ENCODE data around the gene MYH9.
"Not testable (repeated sequence)": the region's sequence is repeated elsewhere in the genome, so short reads cannot be mapped to it uniquely, and the experiment has no call there.

Gene MYH9

DNA sequence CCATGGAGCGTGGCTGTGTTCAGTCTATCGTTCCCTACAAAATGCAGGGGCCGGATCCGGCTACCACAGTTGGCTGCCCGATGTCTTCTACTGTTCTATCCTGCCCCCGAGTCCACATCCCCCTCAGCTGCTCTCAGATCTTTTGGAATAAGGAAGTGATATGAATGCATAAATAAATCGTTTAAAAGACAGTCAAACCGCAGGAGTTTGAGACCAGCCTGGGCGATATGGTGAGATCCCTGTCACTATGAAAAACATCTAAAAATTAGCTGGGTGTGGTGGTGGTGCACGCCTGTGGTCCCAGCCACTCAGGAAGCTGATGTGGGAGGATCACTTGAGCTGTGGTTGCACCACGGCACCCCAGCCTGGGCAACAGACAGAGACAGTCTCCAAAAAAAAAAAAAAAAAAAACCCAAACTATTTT is 97.8 kb downstream of the MYH9 start:
- DNase-seq: not testable (repeated sequence)

DNA sequence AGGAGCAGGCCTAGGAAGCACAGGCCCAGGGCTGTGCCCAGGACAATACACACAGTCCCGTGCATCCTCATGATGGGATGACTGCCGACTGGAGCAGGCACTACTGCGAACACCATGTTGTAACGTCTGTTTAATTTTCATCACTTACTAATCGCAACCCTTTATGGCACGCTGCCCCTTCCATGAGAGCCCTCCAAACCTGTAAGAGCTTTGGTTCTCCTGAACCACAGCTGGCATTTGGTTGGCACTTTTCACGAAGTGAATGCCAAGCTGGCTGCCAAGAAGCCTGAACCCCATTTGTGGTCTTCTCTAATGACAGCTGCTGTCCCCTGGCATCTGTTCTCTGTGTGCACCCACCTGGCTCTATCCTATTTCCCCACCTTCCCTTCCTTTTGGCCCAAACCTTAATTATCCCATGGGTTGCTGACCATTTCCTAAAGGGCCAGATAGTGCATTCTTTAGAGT is 98.3 kb downstream of the MYH9 start:
- DNase-seq: no peak

DNA sequence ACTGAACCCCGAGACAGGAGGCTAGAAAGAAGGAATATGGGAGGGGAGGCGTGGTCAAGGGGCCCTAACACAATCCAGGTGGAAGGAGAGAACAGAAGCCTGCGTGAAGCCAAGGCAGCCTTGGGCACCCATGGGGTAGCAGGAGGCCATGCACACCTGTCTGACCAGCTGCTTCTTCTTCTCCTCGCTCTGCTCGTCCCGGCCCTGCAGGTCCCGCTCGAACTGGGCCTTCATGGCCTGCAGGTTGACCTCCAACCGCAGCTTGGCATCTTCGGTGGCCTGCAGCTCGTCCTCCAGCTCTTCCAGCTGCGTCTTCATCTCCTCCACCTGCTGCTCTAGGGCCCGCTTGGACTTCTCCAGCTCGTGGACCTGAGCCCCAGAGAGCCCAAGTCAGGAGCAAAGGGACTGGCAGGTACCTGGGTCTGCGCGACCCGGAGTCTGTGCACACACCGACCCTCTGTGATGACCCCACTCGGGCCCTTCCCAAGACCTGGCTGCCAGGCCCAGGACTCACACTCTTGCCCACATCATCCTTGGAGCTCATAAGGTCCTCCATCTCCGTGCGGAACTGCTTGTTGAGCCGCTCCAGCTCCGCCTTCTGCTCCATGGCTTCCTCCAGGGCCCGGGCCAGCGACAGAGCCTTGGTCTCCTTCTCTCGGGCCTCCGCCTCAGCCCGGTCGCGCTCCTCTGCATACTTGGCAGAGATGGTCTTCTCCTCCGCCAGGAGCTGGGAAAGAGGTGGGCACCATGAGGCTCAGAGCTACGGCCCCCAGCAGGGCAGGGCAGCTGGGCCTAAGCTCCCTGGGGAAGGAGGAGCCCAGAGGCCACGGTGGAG is 99.0 kb downstream of the MYH9 start:
- no peak for DNase-seq

DNA sequence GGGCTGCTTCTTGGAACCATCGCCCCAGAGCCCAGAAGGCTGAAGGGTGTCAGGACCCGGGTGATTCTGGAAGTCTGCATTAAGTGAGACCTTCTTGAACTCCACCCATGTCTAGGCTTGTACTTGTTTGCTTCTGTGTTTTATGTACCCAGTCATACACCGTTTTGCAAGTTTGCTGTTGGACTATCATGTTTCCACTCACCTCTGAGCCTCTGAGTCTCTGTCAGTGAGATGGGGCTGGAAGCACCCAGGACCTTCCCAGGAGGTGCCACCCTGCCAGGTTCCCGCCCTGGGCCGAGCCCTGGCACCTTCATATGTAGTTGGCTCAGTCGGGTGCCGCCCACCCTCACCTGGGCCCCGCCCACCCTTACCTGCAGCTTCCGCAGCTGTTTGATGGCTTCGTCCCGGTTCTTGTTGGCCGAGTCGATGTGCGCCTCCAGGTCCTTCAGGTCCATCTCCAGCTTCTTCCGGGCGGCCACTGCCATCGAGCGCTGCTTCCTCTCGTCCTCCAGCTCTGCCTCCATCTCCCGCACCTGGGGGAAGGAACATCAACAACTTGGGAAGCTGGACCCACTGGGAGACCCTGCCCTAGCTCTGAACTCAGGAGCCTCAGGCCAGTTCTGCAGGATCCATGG is 99.8 kb downstream of the MYH9 start:
- no peak for DNase-seq

DNA sequence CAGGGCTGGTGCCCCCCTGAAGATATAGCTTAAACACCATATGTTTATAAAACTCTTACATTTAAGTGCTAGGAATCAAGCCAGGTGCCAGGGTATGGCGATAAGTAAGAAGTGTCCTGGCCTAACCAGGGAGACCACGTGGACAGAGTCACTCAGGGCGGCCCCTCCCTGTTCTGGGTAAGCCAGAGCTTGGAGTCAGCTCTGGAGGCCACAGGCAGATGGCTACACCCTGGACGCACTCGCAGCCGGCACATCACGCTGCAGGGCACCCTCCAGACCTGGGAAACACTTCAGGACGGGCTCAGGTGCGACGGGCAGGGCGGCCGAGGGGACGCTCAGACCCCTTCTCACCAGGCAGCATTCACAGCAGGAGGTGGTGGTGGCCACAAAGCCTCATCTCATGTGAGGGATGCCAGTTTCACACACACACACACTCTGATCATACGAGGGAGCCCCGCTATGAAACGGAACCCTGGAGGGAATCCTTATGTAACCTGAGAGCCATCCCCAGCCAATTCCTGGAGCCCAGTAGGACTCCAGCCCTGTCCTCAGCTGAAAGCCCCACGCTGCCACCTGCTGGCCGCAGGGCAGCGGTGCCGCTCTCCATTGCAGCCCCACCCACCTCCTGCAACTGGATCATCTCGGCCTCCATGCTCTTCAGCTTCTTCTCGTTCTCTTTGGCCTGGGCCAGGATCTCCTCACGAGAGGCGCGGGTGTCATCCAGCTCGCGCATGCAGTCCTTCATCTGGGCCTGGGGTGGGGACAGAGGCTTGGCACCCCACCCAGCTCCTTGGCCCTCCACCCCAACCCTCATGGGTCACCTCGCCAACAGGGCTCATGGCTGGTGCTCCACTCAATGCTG is 101.4 kb downstream of the MYH9 start:
- DNase-seq: peak; percentile 72 to 86 (median 79)

DNA sequence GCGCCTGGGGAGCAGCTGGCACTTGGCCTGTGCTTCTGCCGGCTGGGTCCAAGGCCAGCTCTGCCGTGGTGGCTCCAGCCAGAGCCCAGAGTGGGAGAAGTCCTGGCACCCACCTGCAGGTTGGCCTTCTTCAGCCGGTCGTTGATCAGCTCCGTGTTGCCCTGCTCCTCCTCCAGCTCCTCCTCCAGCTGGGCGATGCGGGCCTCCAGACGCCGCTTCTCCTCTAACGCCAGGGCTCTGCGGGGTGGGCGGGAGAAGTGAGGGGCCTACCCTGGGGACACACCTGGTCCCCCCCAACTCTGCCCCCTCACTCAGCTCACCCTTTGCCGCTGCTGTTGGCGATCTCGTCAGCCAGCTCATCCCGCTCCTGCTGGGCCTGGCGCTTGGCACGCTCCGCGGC is 102.2 kb downstream of the MYH9 start:
- no peak for DNase-seq

DNA sequence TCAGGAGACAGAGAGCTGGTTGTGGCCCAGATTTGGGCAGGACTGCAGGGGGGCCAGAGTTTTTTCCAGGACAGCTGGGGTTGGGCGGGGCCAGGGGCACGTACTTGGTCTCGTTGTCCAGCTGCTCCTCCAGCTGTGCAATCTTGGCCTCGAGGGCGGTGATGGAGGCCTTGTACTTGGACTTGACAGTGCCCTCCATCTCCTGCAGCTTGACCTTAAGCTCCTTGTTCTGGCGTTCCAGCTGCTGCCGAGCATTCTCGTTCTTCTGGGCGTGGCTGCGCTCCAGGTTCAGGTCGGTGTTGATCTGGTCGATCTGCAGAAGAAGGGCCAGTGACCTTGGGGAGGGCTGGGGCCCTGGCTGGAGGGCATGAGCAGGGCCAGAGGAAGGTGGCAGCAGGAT is 102.8 kb downstream of the MYH9 start:
- DNase-seq: no peak

DNA sequence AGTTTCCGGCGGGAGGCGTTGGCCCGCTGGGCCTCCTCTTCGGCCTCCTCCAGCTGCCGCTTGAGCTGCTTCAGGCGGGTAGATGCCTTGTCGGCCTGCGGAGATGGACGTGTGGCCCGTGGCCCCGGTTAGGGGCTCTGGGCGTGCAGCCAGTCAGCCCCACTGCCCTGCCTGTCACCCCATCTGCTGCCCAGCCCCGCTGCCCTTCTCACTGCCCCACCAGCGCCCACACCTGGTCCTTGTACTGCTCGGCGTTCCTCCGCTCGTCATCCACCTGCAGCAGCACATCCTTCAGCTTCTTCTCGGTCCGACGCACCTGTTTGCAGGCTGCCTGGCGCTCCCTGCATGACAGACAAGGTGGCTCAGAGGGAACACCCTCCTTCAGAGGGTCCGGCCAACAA is 103.6 kb downstream of the MYH9 start:
- no peak for DNase-seq

DNA sequence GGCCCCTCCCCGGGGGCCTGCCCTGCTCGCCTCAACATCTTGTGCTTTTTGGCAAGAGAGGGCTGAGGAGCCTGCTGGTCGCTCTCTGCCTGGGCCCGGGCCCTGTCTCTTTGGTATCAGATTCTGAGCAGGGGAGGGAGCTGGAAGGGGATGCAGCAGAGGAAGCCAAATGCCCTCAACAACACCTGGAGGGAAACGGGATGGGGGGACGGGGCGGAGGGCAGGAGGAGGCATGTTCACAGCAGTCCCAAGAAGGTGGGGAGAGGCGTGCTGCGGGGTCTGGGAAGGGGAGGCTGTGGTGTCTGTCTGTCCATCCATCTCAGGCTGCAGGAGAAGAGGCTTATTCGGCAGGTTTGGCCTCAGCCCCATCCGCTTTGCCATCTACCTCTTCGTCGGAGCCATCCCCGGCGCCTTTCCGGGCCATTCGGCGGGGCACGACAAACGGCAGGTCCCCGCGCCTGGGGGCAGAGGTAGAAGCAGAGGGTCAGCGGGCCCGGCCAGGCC is 105.4 kb downstream of the MYH9 start:
- DNase-seq: no peak

DNA sequence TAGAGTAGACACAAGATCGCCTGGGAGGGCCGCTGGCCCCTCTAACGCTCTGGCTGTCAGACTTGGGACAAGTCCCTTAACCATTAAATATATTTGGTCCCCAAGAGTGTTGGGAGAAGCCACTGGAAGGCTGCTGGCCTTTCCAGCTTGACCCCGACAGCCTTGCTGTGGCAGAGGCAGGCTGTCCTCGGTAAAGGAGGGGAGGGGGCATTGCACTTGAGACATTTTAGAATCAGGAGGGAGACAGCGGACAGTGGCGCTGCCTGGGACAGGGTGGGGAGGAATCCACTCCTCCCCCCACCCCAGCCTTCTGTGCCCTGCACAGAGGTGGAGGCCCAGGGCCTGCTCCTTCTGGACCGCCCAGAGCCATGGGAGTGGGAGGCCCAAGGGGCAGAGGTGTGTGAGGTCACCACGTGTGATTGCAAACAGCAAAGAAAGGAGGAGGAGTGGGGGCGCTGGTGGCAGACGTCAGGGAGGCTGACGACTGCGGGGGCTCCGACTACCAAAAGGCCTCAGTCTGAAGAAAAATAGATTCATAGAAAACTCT is 105.9 kb downstream of the MYH9 start:
- DNase-seq: no peak

DNA sequence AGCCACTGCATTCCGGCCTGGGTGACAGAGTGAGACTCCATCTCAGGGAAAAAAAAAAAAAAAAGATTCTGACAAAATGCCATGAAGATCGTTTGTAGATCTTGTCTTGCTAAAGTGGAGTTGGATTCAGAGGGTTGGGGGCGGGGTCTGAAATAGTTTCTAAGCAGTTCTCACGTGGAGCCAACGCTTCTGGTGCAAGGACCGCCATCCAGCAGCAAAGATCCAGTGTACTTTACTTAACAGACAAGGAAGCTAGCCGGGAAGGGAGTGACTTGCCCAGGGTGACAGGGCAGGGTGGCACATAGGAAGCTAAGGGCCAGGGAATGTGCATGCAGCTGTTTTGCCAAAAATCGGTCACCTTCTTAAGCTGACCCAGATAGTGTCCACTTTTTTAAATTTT is 107.4 kb downstream of the MYH9 start:
- no peak for DNase-seq

DNA sequence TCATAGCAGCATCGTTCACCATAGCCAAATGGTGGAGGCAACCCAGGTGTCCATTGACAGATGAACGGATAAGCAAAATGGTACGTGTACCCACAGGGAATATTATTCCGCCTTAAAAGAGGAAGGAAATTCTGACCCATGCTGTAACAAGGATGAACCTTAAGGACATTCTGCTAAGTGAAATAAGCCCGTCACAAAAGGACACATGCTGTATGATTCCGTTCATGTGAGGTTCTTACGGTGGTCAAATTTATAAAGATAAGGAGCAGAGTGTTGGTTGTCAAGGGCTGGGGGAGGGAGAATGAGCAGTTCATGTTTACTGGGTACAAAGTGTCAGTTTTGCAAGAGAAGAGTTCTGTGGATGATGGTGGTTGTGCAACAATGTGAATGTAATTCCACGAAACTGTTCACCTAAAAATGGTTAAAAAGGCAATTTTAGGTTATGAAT is 108.5 kb downstream of the MYH9 start:
- peak in 1 of 3 donors; percentile 34 for DNase-seq

DNA sequence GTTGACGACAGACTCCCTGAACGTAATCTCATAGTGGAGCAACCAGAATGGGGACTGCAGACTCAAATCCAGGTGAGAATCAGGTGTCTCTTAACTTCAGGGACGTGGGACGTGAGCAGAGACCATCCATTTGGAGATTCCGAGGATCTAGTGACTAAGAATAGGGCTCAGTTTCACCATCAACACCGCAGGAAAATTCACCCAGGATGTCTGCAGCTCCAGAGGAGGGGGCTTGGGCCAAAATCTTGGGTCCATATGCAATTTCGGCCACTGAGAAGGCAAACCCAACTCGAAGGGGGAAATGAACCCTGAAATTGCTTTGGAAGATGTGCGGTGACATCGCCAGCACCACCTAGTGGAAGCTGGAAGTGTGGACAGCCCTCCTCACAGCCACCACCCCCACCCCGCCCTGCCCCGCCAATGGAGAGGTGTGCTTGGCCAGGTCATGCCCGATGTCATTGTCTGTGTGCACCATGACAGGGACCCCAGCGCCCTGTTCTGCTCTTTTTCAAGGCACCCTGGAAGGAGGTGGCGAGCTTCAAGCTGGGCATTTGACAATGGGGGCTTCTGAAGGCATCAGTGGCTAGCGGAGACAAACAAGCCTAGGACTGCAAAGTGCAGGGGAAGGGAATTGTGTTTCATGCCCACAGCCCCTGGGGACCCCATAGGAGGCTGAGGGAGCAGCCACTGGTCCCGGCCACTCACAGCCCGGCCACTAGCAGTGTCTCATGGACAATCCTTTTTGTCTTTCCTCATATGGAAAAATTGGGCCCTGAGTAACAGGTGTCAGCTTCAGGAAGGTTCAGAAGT is 110.1 kb downstream of the MYH9 start:
- DNase-seq: peak; percentile 68 to 75 (median 74)

DNA sequence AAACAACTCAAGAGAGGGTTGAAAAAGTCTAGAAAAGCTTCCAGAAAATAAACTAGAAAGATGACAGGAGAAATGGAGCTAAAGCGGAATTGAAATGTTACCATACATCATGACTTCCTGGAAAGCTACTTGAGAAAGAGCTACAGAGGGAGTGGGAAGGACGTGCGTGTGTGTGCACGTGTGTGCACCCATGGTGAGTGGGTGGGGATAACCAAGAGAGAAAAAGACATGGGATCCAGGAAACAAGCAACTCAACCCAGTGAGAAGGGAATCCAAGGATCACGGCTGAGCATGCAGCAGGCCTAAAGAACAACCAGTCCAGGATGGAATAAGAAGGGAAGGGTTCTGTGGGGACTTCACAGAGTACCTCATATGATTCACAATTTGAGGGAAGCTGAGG is 113.2 kb downstream of the MYH9 start:
- DNase-seq: peak; percentile 39 to 68 (median 53)

DNA sequence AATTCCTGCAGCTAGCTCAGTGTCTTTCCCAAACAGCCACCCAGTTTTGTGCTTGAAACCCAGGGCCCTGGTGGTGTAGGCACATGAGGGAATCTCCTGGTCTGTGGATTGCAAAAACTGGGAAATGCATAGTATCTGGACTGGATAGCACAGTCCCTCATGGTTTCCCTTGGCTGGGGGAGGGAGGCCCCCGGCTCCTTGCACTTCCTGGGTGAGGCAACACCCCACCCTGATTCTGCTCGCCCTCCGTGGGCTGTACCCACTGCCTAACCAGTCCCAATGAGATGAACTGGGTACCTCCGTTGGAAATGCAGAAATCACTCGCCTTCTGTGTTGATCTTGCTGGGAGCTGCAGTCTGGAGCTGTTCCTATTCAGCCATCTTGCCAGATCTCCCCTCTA is 115.8 kb downstream of the MYH9 start:
- DNase-seq: peak in 2 of 3 donors; percentile 60 to 66

DNA sequence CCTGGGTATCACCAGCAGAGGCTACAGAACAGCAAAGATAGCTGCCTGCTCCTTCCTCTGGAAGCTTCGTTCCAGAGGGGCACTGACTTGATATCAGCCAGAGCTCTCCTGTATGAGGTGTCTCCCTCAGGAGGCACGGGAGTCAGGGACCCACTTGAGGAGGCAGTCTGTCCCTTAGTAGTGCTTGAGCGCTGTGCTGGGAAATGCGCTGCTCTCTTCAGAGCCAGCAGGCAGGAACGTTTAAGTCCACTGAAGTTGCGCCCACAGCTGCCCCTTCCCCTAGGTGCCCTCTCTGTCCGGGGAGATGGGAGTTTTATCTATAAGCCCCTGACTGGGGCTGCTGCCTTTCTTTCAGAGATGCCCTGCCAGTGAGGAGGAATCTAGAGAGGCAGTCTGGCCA is 116.5 kb downstream of the MYH9 start:
- not testable (repeated sequence) for DNase-seq

DNA sequence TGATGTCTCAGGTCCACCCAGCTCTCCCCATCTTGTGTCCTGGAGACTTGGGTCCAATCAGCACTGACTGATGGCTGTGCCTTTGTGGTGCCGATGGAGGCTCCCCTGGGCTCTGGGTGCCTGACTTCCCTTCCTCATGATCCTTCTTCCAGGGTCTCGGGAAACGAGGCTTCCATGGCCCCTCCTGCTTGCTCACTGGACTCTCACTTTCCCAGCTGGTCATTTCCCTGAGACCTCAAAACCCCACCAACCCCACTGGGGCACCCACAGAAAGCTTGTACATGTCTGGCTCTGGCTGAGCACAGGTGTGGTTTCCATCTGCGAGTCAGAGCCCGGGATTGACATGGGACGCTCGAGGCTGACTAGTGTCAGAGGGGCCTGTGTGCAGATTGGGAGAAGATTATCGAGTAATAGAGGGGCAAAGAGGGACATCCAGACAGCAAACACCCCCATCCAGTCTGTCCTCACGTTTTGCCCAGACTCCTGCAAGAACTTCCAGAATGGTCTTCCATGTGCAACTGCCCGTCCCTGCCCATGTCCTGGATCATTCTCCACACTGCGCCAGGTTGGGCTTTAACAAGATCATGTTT is 119.8 kb downstream of the MYH9 start:
- no peak for DNase-seq

DNA sequence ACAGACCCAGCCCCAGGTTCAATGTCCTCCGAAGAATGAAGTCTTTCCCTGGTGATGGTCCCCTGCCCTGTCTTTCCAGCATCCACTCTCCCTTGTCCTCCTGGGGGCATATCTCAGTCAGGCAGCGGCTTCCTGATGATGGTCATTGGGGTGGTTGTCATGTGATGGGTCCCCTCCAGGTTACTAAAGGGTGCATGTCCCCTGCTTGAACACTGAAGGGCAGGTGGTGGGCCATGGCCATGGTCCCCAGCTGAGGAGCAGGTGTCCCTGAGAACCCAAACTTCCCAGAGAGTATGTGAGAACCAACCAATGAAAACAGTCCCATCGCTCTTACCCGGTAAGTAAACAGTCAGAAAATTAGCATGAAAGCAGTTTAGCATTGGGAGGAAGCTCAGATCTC is 120.7 kb downstream of the MYH9 start:
- DNase-seq: no peak

DNA sequence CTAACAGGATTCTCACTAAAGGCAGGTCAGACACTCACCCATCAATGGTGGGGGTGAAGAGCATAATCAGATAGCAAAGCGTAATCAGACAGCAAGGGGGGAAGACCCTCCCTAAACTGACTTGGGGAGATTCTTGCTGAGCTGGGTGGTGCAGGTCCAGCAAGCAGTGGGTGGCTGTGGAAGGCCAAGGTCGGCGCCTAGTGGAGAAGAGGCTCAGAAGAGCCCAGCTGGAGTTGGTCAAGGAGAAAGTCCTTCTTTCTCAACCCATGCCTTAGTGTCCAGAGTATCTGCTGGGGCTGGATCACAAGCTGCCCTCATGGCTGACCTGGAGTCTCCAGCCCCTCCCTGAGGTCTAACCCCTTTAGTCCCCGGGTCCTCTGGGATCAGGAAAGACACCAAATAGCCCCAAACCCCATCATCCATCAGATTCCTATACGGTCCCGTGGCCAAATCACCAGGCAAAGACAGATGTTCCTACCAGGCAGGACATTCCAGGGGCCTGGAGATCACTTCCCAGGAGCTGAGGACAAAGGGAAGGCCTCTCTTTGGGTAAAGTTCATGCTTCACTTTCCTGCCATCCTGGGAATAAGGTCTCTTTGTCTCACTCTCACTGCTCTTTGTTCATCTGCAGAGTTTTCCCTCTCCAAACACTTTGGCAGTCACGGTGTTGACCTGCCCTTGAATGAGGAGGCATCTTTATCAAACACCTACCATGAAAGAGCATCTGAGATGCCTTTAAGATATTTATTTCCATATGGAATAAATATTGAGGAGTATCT is 123.7 kb downstream of the MYH9 start:
- DNase-seq: not testable (repeated sequence)

DNA sequence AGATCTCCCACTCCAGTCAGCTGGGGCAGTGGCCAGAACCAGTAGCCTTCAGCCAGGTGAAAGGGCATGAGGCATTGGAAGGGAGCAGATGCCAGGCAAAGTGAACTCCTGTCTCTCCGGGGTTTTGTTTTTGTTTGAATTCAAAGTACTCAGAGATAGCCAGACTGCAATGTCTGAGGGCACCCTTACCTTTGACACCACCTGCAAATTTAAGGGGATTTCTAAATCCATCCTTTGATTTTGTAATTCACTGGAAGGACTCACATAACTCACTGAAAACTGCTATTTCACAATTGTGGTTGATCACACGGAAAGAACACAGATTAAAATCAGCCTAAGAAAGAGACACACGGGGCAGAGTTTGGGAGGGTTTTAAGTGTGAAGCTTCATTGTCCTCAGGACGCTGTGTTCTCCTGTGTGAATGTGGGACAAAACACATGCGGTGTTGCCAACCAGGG is 124.5 kb downstream of the MYH9 start:
- DNase-seq: not testable (repeated sequence)

Data from suppressor macrophage treated with lipopolysaccharide for 1 hour (primary cell).